Liver (tissue), 9 donors: ENCODE results near the gene LSM11. TPM values are rescaled to one million over a fixed set of nuclear protein-coding genes. Genes with fewer than 3 reads are reported as not detected.

Experiments used
- DNase-seq: peaks from one replicate; pipeline ENCODE4 v3.0.0-alpha.2; 2017; ENCODE audit warnings: low spot score
- H3K27ac ChIP-seq, 2 donors: one replicate each; pipeline ENCODE4 v1.7.0; 2013; ENCODE audit warnings: inconsistent platforms in 2 of 2, low read length in 2 of 2, control low read depth in 1 of 2, low read depth in 1 of 2, mild to moderate bottlenecking in 1 of 2
- H3K27me3 ChIP-seq, 4 donors: one replicate each; pipeline versions ENCODE4 v1.6.1 to v1.7.0; 2013; ENCODE audit warnings: low read length in 3 of 4, inconsistent platforms in 1 of 4, mild to moderate bottlenecking in 1 of 4, moderate library complexity in 1 of 4; ENCODE audit not compliant: control insufficient read depth in 4 of 4, insufficient read depth in 4 of 4
- H3K36me3 ChIP-seq, 4 donors: one replicate each; pipeline versions ENCODE4 v1.6.1 to v1.7.0; 2013; ENCODE audit warnings: low read length in 3 of 4, mild to moderate bottlenecking in 3 of 4, low read depth in 1 of 4, moderate library complexity in 1 of 4; ENCODE audit not compliant: control insufficient read depth in 4 of 4, insufficient read depth in 3 of 4
- H3K4me1 ChIP-seq, 4 donors: one replicate each; pipeline versions ENCODE4 v1.6.1 to v1.7.0; 2013; ENCODE audit warnings: low read length in 3 of 4, mild to moderate bottlenecking in 3 of 4, moderate library complexity in 1 of 4; ENCODE audit not compliant: control insufficient read depth in 4 of 4, insufficient read depth in 4 of 4
- H3K4me3 ChIP-seq, 3 donors: one replicate each; pipeline versions ENCODE4 v1.6.1 to v1.7.0; 2013; ENCODE audit warnings: low read length in 3 of 3, control low read depth in 1 of 3, low read depth in 1 of 3, mild to moderate bottlenecking in 1 of 3
- H3K9ac ChIP-seq, 2 donors: one replicate each; pipeline ENCODE4 v1.7.0; 2013; ENCODE audit warnings: low read length in 2 of 2, mild to moderate bottlenecking in 2 of 2, moderate library complexity in 2 of 2, control low read depth in 1 of 2, low read depth in 1 of 2
- H3K9me3 ChIP-seq, 4 donors: one replicate each; pipeline versions ENCODE4 v1.6.1 to v1.7.0; 2013; ENCODE audit warnings: low read length in 3 of 4; ENCODE audit not compliant: control insufficient read depth in 4 of 4
- EGR1 ChIP-seq, 2 donors: IDR thresholded peaks; 2 replicates each; pipeline ENCODE4 v1.6.1; 2016 to 2018; ENCODE audit warnings: antibody characterized with exemption in 2 of 2, low read depth in 2 of 2
- FOXA2 ChIP-seq: IDR thresholded peaks from 2 replicates; pipeline ENCODE4 v1.6.1; 2016; ENCODE audit warnings: antibody characterized with exemption
- HNF4A ChIP-seq, 2 donors: conservative IDR thresholded peaks; 2 replicates each; pipeline ENCODE4 v1.6.1; 2016; ENCODE audit warnings: antibody characterized with exemption in 2 of 2, mild to moderate bottlenecking in 2 of 2
- HNF4G ChIP-seq: IDR thresholded peaks from 2 replicates; pipeline ENCODE4 v1.6.1; 2016; ENCODE audit warnings: antibody characterized with exemption
- RXRA ChIP-seq, 2 donors: IDR thresholded peaks; 2 replicates each; pipeline ENCODE4 v1.6.1; 2017 to 2018; ENCODE audit warnings: antibody characterized with exemption in 2 of 2, mild to moderate bottlenecking in 1 of 2
- SP1 ChIP-seq: IDR thresholded peaks from 2 replicates; pipeline ENCODE4 v1.6.1; 2018; ENCODE audit warnings: antibody characterized with exemption, mild to moderate bottlenecking
- WGBS: extraction: QIAGEN DNeasy Blood & Tissue Kit; methylation state at CpG from one replicate; pipeline ENCODE4 v1.1.7; 2013; 5-methylcytosine and 5-hydroxymethylcytosine counted together
- polyA plus RNA-seq, 2 donors: library from polyadenylated mRNA; stranded (reverse) in 1 of 2; unstranded in 1 of 2; fragments of 200-250 nt in 1 of 2; fragments of >200 nt in 1 of 2; fragmentation: Nextera tagmentation in 1 of 2; extraction: Ambion mirVana in 1 of 2; gene quantifications; one replicate each; pipeline versions ENCODE4 v1.2.1 to v1.2.3, GENCODE V29; 2013 to 2015
- total RNA-seq, 2 donors: library from RNA; depleted of rRNA; stranded (reverse); fragments of >200 nt; gene quantifications; one replicate each; pipeline ENCODE4 v1.2.3, GENCODE V29; 2014
- TF ChIP-seq, protein P1 (sequence below): IDR thresholded peaks from 2 replicates; pipeline ENCODE4 v1.6.1; 2016; ENCODE audit warnings: antibody characterized with exemption
- TF ChIP-seq, protein P2 (sequence below): IDR thresholded peaks from 2 replicates; pipeline ENCODE4 v1.6.1; 2016; ENCODE audit warnings: antibody characterized with exemption, mild to moderate bottlenecking
- TF ChIP-seq, protein P3 (sequence below): IDR thresholded peaks from 2 replicates; pipeline ENCODE4 v1.6.1; 2016; ENCODE audit warnings: antibody characterized with exemption
- TF ChIP-seq, protein P4 (sequence below): IDR thresholded peaks from 2 replicates; pipeline ENCODE4 v1.6.1; 2016; ENCODE audit warnings: antibody characterized with exemption
- donor health status: healthy.
- donor health status: healthy.
- donor health status: healthy.
- donor health status: healthy.
- donor health status: healthy.

The LSM11 gene
- total and polyA plus RNA-seq, 4 donors: 0.42 to 4.0 (median 1.2) TPM

DNA sequence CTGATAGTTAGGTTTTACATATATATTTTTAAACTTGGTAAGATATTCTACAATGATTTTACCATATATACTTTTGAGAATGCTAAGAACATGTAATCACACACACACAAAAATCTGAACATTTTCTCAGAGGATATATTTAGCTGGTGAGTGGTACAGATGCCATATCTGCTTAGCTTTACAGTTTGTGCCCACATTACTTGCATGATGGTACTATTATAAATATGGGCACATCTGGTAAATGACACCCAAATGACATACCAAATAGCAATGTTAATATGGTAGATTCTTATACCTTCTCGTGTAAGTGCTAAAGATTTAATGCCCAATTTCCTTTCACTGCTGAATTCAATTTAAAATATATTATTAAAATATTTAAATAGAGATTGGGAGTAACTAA lies 56.6 kb downstream of the LSM11 start:
- Histone ChIP-seq H3K27ac (no peak overlapping the region), H3K9me3 (no peaks in the 10 kb centered on the region), H3K4me1 (peaks cover 3 to 12% (median 8%) of the 10 kb centered on the region in 4 donors), H3K36me3 (peaks cover 0 to 15% (median 5%) of the 10 kb centered on the region in 4 donors), H3K9ac (no peak overlapping the region), H3K27me3 (no peaks in the 10 kb centered on the region), H3K4me3 (no peak overlapping the region)
- TF ChIP-seq, protein P1, sequence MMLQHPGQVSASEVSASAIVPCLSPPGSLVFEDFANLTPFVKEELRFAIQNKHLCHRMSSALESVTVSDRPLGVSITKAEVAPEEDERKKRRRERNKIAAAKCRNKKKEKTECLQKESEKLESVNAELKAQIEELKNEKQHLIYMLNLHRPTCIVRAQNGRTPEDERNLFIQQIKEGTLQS: no peak
- TF ChIP-seq, protein P2, sequence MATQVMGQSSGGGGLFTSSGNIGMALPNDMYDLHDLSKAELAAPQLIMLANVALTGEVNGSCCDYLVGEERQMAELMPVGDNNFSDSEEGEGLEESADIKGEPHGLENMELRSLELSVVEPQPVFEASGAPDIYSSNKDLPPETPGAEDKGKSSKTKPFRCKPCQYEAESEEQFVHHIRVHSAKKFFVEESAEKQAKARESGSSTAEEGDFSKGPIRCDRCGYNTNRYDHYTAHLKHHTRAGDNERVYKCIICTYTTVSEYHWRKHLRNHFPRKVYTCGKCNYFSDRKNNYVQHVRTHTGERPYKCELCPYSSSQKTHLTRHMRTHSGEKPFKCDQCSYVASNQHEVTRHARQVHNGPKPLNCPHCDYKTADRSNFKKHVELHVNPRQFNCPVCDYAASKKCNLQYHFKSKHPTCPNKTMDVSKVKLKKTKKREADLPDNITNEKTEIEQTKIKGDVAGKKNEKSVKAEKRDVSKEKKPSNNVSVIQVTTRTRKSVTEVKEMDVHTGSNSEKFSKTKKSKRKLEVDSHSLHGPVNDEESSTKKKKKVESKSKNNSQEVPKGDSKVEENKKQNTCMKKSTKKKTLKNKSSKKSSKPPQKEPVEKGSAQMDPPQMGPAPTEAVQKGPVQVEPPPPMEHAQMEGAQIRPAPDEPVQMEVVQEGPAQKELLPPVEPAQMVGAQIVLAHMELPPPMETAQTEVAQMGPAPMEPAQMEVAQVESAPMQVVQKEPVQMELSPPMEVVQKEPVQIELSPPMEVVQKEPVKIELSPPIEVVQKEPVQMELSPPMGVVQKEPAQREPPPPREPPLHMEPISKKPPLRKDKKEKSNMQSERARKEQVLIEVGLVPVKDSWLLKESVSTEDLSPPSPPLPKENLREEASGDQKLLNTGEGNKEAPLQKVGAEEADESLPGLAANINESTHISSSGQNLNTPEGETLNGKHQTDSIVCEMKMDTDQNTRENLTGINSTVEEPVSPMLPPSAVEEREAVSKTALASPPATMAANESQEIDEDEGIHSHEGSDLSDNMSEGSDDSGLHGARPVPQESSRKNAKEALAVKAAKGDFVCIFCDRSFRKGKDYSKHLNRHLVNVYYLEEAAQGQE: no peak
- TF ChIP-seq FOXA2: no peak
- no peak for TF ChIP-seq EGR1 (IDR thresholded peaks at IDR 0.05; ENCODE audit: low read depth in 2 of 2)
- no peak for TF ChIP-seq RXRA (IDR thresholded peaks at IDR 0.05)
- TF ChIP-seq HNF4G: no peak
- TF ChIP-seq, protein P3, sequence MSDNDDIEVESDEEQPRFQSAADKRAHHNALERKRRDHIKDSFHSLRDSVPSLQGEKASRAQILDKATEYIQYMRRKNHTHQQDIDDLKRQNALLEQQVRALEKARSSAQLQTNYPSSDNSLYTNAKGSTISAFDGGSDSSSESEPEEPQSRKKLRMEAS: no peak
- TF ChIP-seq, protein P4, sequence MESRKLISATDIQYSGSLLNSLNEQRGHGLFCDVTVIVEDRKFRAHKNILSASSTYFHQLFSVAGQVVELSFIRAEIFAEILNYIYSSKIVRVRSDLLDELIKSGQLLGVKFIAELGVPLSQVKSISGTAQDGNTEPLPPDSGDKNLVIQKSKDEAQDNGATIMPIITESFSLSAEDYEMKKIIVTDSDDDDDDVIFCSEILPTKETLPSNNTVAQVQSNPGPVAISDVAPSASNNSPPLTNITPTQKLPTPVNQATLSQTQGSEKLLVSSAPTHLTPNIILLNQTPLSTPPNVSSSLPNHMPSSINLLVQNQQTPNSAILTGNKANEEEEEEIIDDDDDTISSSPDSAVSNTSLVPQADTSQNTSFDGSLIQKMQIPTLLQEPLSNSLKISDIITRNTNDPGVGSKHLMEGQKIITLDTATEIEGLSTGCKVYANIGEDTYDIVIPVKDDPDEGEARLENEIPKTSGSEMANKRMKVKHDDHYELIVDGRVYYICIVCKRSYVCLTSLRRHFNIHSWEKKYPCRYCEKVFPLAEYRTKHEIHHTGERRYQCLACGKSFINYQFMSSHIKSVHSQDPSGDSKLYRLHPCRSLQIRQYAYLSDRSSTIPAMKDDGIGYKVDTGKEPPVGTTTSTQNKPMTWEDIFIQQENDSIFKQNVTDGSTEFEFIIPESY: no peak
- WGBS: 90% methylated on average over 1 of the region's 1 CpG
- no peak for DNase-seq

DNA sequence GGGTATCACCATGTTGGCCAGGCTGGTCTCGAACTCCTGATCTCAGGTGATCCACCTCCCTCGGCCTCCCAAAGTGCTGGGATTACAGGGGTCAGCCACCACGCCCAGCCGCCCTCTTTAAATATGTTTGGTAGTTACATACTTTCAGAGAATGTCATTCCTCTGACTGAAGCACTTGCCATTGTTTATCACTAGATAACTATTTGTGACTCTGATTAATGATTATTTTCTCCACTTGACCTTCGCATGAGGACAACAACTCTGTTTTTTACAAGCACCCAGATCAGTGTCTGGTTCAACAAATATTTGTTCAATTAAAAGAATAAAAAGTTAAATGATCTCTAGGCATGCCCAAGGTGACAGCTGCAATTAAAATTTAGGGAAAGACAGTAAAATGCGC lies 59.2 kb downstream of the LSM11 start:
- 66% methylated on average over 6 of the region's 6 CpGs for WGBS
- H3K4me1 ChIP-seq: peaks cover 3 to 12% (median 8%) of the 10 kb centered on the region in 4 donors
- DNase-seq: no peak
- H3K27ac ChIP-seq: no peak overlapping the region
- H3K27me3 ChIP-seq: no peaks in the 10 kb centered on the region
- peaks cover 0 to 25% (median 13%) of the 10 kb centered on the region in 4 donors for H3K36me3 ChIP-seq
- H3K9ac ChIP-seq: no peak overlapping the region
- no peaks in the 10 kb centered on the region for H3K9me3 ChIP-seq
- no peak overlapping the region for H3K4me3 ChIP-seq
- TF ChIP-seq HNF4A (conservative IDR thresholded peaks at IDR 0.05) (no peak), RXRA (IDR thresholded peaks at IDR 0.05) (peak in 1 of 2 donors; percentile 80)

DNA sequence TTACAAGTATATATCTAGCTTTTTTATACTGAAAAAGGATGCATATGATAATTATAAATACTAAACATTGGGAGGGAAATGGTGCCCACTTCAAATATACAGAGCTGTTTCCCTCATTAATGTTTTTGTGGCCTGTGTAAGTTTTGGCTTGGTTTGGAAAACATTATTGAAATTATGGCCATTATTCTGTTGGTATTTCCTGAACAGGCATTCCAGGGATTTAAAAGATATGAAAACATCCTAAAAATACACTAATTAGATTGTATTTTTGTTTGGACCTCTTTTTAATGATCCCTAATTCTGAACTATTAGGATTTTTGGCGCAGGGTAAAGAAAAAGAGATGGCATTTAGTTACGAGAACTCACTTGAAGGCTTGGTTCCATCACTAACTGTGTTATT lies 64.5 kb downstream of the LSM11 start:
- WGBS: 94% methylated on average over 2 of the region's 2 CpGs
- TF ChIP-seq, protein P4: no peak
- TF ChIP-seq RXRA (IDR thresholded peaks at IDR 0.05) (no peak), SP1 (no peak), HNF4G (no peak), FOXA2 (no peak)
- TF ChIP-seq, protein P2: no peak
- H3K9ac ChIP-seq: no peak overlapping the region
- no peaks in the 10 kb centered on the region for H3K9me3 ChIP-seq
- no peak overlapping the region for H3K4me3 ChIP-seq
- H3K36me3 ChIP-seq: peaks cover 4 to 51% (median 39%) of the 10 kb centered on the region in 4 donors
- peaks cover 0 to 6% (median 3%) of the 10 kb centered on the region in 4 donors for H3K4me1 ChIP-seq
- no peak for DNase-seq
- H3K27me3 ChIP-seq: no peaks in the 10 kb centered on the region
- H3K27ac ChIP-seq: no peak overlapping the region
